ENCODE results near the gene LDLR.

Gene LDLR

DNA sequence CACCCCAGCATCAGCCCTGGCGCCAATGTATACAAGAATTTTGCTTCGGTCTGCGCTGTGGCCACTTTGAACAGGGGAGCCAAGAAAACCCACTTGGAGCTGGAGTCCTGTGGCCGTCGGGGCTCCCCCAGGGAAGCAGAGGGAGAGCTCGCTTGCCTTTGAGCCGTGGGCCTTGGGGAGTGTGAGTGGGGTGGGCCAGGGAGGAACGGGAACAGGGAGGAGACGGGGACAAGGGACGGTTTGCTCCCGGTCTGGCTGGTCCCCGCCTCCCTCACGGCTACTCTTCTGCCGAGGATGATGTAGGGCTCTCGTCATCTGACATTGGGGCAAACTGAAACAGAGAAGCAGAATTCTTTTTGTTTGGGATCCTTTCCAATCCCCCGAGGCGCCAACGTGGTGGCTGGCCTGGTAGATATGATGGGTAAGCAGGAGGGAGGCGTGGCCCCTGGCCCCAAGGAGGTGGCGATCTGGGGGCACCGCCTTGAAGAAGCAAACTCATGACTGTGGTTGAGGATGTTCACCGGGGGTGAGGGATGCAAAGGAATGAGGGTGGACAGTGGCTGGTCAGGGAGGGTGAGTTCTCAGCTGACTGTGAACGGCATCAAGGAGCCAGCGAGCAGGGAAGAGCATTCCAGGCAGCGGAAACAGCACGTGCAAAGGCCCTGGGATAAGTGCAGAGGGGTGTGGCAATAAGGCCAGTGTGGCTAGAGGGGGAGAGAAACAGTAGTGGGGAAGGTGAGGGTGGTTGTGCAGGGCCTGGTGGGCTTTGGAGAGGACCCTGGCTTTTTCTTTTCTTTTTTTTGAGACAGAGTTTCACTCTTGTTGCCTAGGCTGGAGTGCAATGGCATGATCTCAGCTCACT, 77.2 kb downstream of the LDLR start:
- Histone ChIP-seq H3K27me3 (ENCODE audit: insufficient read depth, poor library complexity, severe bottlenecking) (no peaks in the 10 kb centered on the region), H3K4me1 (ENCODE audit: insufficient read depth, poor library complexity, severe bottlenecking) (peaks cover 11% of the 10 kb centered on the region), H3K4me3 (ENCODE audit: severe bottlenecking) (no peak overlapping the region), H3K36me3 (ENCODE audit: low read depth) (peaks cover 53% of the 10 kb centered on the region), H3K27ac (ENCODE audit: poor library complexity, severe bottlenecking) (no peak overlapping the region), H3K9me3 (ENCODE audit: severe bottlenecking) (no peaks in the 10 kb centered on the region)
- ATAC-seq (ENCODE audit: low read depth) (no peak), DNase-seq (ENCODE audit: low spot score) (no peak)
- TF ChIP-seq, protein P1, sequence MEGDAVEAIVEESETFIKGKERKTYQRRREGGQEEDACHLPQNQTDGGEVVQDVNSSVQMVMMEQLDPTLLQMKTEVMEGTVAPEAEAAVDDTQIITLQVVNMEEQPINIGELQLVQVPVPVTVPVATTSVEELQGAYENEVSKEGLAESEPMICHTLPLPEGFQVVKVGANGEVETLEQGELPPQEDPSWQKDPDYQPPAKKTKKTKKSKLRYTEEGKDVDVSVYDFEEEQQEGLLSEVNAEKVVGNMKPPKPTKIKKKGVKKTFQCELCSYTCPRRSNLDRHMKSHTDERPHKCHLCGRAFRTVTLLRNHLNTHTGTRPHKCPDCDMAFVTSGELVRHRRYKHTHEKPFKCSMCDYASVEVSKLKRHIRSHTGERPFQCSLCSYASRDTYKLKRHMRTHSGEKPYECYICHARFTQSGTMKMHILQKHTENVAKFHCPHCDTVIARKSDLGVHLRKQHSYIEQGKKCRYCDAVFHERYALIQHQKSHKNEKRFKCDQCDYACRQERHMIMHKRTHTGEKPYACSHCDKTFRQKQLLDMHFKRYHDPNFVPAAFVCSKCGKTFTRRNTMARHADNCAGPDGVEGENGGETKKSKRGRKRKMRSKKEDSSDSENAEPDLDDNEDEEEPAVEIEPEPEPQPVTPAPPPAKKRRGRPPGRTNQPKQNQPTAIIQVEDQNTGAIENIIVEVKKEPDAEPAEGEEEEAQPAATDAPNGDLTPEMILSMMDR (IDR thresholded peaks at IDR 0.05; ENCODE audit: poor library complexity, severe bottlenecking) = no peak

DNA sequence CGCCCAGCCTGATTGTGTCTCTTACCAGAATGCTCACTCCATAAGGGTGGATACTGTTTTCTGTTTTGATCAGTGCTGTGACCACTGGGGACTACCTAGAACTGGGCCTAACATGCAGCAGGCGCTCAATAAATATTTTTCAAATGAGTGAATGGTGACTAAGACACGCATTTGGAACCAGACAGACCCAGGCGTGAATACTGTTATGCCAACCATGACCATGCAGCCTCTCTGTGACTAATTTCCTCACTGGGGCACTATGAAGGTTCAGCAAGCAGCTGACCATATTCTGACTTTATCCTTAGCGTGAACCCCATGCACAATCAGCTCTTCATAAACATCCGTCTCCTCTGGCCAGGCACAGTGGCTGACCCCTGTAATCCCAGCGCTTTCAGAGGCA, 79.3 kb downstream of the LDLR start:
- peaks cover 11% of the 10 kb centered on the region for H3K4me1 ChIP-seq (ENCODE audit: insufficient read depth, poor library complexity, severe bottlenecking)
- peaks cover 67% of the 10 kb centered on the region for H3K36me3 ChIP-seq (ENCODE audit: low read depth)

DNA sequence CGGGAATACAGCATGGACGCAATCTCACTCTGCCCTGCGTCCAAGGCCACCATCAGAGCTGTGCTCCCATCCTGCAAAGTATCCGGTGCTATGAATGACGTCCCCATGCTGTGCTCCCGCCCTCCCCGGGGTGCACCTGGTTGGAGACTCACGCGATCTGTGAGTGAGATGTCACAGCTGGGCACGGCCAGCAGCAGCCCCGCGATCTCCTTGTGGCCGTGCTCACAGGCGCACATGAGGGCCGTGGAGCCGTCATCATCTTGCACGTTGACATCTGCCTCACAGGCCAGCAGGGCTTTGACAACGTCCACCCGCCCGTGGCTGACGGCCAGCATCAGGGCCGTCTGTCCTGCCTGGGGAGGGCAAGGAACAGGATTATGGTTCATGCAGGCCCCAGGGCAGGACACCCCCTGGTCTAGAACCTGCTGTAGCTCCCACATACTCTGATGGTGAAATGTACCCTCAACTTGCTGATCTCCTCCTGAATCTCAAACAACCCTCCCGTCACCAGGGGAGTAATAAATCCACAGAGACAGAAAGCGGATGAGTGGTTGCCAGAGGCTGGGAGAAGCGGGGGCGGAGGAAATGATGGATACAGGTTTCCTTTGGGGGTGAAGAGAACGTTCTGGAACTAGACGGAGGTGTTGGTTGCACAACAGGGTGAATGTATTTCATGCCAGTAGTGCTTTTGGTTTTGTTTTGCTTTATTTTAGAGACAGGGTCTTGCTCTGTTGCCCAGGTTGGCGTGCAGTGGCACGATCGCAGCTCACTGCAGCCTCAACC, 80.8 kb downstream of the LDLR start:
- Histone ChIP-seq H3K4me3 (ENCODE audit: severe bottlenecking) (no peak overlapping the region), H3K36me3 (ENCODE audit: low read depth) (peaks cover 75% of the 10 kb centered on the region), H3K27me3 (ENCODE audit: insufficient read depth, poor library complexity, severe bottlenecking) (no peaks in the 10 kb centered on the region), H3K9me3 (ENCODE audit: severe bottlenecking) (no peaks in the 10 kb centered on the region), H3K27ac (ENCODE audit: poor library complexity, severe bottlenecking) (peak overlapping the region; percentile 90), H3K4me1 (ENCODE audit: insufficient read depth, poor library complexity, severe bottlenecking) (peaks cover 11% of the 10 kb centered on the region)
- no peak for DNase-seq (ENCODE audit: low spot score)
- TF ChIP-seq, protein P1 (IDR thresholded peaks at IDR 0.05; ENCODE audit: poor library complexity, severe bottlenecking) = no peak
- ATAC-seq (ENCODE audit: low read depth) = no peak

More for the DNA sequence above, 79.3 kb downstream of the LDLR start:
- ATAC-seq (ENCODE audit: low read depth) (peak; percentile 97), DNase-seq (ENCODE audit: low spot score) (no peak)
- H3K4me3 ChIP-seq (ENCODE audit: severe bottlenecking) = no peak overlapping the region
- H3K27me3 ChIP-seq (ENCODE audit: insufficient read depth, poor library complexity, severe bottlenecking) = no peaks in the 10 kb centered on the region
- H3K27ac ChIP-seq (ENCODE audit: poor library complexity, severe bottlenecking) = peak overlapping the region; percentile 90
- TF ChIP-seq, protein P1 (IDR thresholded peaks at IDR 0.05; ENCODE audit: poor library complexity, severe bottlenecking) = no peak
- no peaks in the 10 kb centered on the region for H3K9me3 ChIP-seq (ENCODE audit: severe bottlenecking)

DNA sequence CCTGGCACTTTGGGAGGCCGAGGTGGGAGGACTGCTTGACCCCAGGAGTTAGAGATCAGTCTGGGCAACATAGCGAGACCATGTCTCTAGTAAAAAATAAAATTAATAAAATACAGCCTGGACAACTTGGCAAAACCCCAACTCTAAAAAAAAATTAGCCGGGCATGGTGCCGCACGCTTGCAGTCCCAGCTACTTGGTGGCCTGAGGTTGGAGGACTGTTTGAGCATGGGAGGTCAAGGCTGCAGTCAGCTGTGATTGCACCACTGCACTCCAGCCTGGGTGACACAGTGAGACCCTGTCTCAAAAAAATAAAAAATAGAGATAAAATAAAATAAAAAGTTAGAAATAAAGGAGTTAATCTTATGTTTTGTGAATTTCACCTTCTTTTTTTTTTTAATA, 81.9 kb downstream of the LDLR start:
- peaks cover 11% of the 10 kb centered on the region for H3K4me1 ChIP-seq (ENCODE audit: insufficient read depth, poor library complexity, severe bottlenecking)
- H3K9me3 ChIP-seq (ENCODE audit: severe bottlenecking) = no peaks in the 10 kb centered on the region
- TF ChIP-seq, protein P1 (IDR thresholded peaks at IDR 0.05; ENCODE audit: poor library complexity, severe bottlenecking) = no peak
- ATAC-seq (ENCODE audit: low read depth) = no peak
- no peak overlapping the region for H3K27ac ChIP-seq (ENCODE audit: poor library complexity, severe bottlenecking)
- peaks cover 71% of the 10 kb centered on the region for H3K36me3 ChIP-seq (ENCODE audit: low read depth)
- DNase-seq (ENCODE audit: low spot score) = no peak
- H3K4me3 ChIP-seq (ENCODE audit: severe bottlenecking) = no peak overlapping the region
- no peaks in the 10 kb centered on the region for H3K27me3 ChIP-seq (ENCODE audit: insufficient read depth, poor library complexity, severe bottlenecking)

All from RWPE2 (cell line).